WI38 (cell line): ENCODE measurements around the gene COL6A3.
"Not testable (repeated sequence)": the region's sequence is repeated elsewhere in the genome, so short reads cannot be mapped to it uniquely, and the experiment has no call there.

Experiments used
- H3K4me3 ChIP-seq: 2 replicates; pipeline ENCODE4 v1.5.1; 2011; ENCODE audit warnings: low read depth, mild to moderate bottlenecking, control low read depth, low read length
- TF ChIP-seq, protein P1 (sequence below): IDR thresholded peaks from 2 replicates; pipeline ENCODE4 v1.5.1; 2012; ENCODE audit warnings: low read depth, mild to moderate bottlenecking, control low read depth, low read length

Gene COL6A3

DNA sequence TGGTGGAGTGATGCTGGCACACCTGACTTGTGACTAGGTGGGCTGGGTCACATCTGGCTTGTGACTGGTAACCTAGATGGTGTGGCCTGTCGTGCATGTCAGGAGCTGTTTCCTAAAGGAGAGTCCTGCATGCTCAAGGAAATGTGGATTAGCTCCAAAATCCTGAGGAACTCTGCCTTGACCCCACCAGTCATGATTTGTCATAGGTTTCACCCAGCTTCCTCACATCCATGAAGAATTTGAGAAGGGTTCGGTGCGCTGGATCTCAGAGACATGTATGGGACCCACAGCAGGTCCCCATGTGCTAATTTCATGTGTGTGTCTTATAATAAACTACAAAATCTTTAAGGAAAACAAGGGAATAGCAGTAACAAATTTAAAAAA is 107.2 kb downstream of the COL6A3 start:
- no peak overlapping the region for H3K4me3 ChIP-seq
- TF ChIP-seq, protein P1, sequence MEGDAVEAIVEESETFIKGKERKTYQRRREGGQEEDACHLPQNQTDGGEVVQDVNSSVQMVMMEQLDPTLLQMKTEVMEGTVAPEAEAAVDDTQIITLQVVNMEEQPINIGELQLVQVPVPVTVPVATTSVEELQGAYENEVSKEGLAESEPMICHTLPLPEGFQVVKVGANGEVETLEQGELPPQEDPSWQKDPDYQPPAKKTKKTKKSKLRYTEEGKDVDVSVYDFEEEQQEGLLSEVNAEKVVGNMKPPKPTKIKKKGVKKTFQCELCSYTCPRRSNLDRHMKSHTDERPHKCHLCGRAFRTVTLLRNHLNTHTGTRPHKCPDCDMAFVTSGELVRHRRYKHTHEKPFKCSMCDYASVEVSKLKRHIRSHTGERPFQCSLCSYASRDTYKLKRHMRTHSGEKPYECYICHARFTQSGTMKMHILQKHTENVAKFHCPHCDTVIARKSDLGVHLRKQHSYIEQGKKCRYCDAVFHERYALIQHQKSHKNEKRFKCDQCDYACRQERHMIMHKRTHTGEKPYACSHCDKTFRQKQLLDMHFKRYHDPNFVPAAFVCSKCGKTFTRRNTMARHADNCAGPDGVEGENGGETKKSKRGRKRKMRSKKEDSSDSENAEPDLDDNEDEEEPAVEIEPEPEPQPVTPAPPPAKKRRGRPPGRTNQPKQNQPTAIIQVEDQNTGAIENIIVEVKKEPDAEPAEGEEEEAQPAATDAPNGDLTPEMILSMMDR: no peak

GRCh38 chr2:237306083-237306786 is 107.7 kb downstream of the COL6A3 start:
- TF ChIP-seq, protein P1: no peak
- no peak overlapping the region for H3K4me3 ChIP-seq

DNA sequence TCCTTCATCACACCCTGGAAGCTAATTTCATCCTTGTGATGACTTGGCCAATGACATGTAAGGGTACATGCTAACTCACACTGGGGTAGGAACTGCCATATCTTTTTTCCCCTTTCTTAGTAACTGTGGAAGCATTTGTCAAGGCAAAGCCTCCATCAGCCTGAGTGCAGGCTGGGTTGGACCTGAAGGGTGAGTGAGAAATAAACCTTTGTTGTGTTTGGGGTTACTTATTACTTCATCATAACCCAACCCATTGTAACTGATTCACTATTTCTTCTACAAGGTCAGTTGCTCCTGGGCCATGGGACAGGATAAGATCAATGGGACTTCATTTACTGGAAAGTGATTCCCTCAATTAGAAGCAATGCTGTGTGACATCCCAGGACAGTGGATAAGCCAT is 108.4 kb downstream of the COL6A3 start:
- no peak overlapping the region for H3K4me3 ChIP-seq
- TF ChIP-seq, protein P1: no peak

DNA sequence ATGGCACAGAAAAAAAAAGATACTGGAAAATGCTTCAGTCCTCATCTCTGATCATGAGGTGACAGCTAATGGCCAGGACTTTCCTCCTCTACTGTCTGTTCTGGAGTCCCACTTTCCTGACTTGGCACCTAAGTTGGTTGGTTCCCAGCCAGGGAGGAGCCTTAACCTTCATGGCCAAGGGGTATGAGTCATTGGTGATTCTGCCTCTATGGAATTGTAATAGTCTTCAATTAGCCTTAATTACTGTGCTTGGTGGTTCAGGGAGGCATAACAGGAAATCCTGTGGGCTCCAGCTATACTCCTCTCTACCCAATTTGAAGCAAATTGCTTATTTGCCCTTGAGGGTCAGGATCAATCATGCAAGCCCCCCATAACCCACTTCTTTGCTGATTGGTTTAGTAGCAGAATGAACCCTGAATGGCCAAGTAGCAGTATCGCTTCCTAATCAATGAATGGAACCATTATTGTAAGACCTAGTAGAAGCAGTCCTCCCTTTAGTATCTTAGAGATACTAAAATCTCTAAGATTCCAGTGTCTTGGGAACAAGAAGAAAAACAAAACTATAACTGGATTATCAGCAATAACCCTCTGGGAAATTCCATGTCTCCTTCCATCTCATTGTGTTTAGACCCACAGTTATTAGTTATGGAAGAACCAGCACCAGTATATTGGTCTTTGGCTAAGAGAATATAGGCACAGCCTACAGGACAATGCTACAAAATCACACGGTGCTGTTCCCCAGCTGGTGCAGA is 109.0 kb downstream of the COL6A3 start:
- no peak overlapping the region for H3K4me3 ChIP-seq
- TF ChIP-seq, protein P1: no peak

DNA sequence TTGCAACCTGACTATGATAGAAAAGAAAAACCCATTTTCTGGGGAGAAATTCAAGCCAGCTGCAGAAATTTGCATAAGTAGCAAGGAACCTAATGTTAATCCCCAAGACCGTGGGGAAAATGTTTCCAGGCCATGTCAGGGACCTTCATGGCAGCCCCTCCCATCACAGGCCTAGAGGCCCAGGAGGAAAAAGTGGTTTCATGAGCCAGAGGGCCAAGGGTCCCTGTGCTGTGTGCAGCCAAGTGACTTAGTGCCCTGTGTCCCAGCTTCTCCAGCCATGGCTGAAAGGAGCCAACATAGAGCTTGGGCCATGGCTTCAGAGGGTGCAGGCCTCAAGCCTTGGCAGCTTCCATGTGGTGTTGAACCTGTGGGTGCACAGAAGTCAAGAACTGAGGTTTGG is 110.7 kb downstream of the COL6A3 start:
- not testable (repeated sequence) for H3K4me3 ChIP-seq

GRCh38 chr2:237301595-237301994 is 112.4 kb downstream of the COL6A3 start:
- TF ChIP-seq, protein P1: no peak
- no peak overlapping the region for H3K4me3 ChIP-seq

DNA sequence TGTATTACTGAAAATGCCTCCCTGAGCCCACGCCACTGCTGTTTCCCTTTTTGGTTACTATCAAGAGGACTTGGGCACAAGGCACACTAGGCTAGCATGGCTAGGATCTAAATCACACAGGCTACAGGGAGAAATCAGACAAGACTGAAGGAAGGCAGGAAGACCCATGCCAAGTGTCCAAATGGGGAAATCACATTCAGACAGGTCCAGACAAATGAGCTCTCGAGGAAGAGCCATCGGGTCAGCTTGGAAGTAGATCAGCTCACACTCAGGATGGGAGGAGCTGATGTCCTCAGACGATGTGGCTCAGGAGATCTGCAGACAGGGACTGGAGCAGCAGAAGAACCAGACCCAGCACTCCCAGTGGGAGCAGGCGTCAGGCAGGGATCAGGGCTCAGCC is 113.2 kb downstream of the COL6A3 start:
- TF ChIP-seq, protein P1: no peak
- H3K4me3 ChIP-seq: no peak overlapping the region
